Left lung (tissue), 10 donors: ENCODE data around the gene CTIF. TPM values are rescaled to one million over a fixed set of nuclear protein-coding genes. Genes with fewer than 3 reads are reported as not detected.
A peak's percentile ranks its signal among the peaks of the same experiment; 100 is the strongest.

Experiments used
- ATAC-seq: fragments of 200-7000 bp; cut with Tn5 transposase; one replicate; pipeline ENCODE4 v1.9.1; 2020; ENCODE audit warnings: moderate library complexity
- DNase-seq, 4 donors: peaks; one replicate each; pipeline ENCODE4 v3.0.0-alpha.2; 2013 to 2020
- H3K27ac ChIP-seq, 2 donors: fragments of 200-600 bp; sonication (generic) in 1 of 2; one replicate each; pipeline versions ENCODE4 v1.5.0 to v1.8.0; 2020 to 2021
- H3K27me3 ChIP-seq, 2 donors: fragments of 200-600 bp; sonication (generic) in 1 of 2; one replicate each; pipeline versions ENCODE4 v1.5.0 to v1.8.0; 2020 to 2021
- H3K36me3 ChIP-seq, 2 donors: fragments of 200-600 bp; sonication (generic) in 1 of 2; one replicate each; pipeline versions ENCODE4 v1.5.0 to v1.8.0; 2020 to 2021
- H3K4me1 ChIP-seq, 2 donors: fragments of 200-600 bp; one replicate each; pipeline ENCODE4 v1.8.0; 2021
- H3K4me3 ChIP-seq, 2 donors: fragments of 200-600 bp; sonication (generic) in 1 of 2; one replicate each; pipeline versions ENCODE4 v1.5.0 to v1.8.0; 2020 to 2021; ENCODE audit warnings: mild to moderate bottlenecking in 1 of 2
- H3K9me3 ChIP-seq, 2 donors: fragments of 200-600 bp; sonication (generic) in 1 of 2; one replicate each; pipeline versions ENCODE4 v1.5.0 to v1.8.0; 2020 to 2021
- intact Hi-C, 2 donors: fragments of 100-400 bp; cut with DNase I; formaldehyde crosslinking; loops; one replicate each; pipeline versions ENCODE4 v1.11.2 to v1.14.2; 2022
- polyA plus RNA-seq, 6 donors: library from polyadenylated mRNA; unstranded; fragments of 120-200 nt; gene quantifications; one replicate each; pipeline ENCODE4 v1.2.1, GENCODE V29; 2013; ENCODE audit not compliant: insufficient read length in 6 of 6
- total RNA-seq, 2 donors: library from RNA; stranded (reverse); fragmentation: NEBNext Ultra II Directional; extraction: Animal tissue kit (Norgen Biotek cat#: 25700); gene quantifications; one replicate each; pipeline ENCODE4 v1.2.1, GENCODE V29; 2021
- TF ChIP-seq, protein P1 (sequence below), 2 donors: fragments of 200-600 bp; sonication (generic) in 1 of 2; IDR thresholded peaks; one replicate each; pipeline versions ENCODE4 v1.5.0 to v1.8.0; 2021; ENCODE audit warnings: antibody characterized with exemption in 2 of 2
- donor health status: DM: no; HTN: yes; CAD: no.
- donor health status: DM: no; HTN: no; CAD: no.

Gene CTIF
- total and polyA plus RNA-seq, 8 donors: 24.9 to 46.1 (median 34.9) TPM

DNA sequence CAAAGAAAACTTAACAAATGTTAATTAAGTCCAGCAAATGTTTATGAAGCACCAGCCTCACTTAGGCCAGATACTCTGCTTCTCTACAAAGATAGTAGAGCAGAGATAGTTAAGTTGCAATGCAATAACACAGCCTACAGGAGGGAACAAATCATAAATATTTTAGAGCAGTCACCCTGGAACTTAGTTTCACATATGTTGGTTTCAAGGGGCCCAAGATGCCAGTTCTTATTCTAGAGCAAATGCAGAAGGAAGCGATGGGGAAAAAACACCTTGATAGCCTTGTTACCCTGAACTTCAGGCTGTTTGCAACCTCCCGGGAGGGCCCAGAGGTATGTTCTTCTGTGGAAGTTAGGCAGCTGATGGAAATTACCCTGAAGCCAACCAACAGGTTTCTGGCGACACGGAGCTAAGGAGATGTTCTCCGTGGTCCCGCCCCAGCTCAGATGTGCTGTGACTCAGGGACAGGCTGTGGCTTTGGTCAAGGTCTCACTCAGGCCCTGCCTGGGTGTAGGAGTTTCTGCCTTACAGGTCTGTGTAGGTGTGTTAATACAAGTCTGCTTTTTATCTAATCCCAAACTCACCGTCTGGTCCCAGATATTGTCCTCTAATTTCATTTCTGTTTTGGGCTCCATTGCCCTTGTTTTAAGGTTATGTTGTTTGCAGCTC lies 3.8 kb downstream of the CTIF start:
- TF ChIP-seq, protein P1, sequence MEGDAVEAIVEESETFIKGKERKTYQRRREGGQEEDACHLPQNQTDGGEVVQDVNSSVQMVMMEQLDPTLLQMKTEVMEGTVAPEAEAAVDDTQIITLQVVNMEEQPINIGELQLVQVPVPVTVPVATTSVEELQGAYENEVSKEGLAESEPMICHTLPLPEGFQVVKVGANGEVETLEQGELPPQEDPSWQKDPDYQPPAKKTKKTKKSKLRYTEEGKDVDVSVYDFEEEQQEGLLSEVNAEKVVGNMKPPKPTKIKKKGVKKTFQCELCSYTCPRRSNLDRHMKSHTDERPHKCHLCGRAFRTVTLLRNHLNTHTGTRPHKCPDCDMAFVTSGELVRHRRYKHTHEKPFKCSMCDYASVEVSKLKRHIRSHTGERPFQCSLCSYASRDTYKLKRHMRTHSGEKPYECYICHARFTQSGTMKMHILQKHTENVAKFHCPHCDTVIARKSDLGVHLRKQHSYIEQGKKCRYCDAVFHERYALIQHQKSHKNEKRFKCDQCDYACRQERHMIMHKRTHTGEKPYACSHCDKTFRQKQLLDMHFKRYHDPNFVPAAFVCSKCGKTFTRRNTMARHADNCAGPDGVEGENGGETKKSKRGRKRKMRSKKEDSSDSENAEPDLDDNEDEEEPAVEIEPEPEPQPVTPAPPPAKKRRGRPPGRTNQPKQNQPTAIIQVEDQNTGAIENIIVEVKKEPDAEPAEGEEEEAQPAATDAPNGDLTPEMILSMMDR (IDR thresholded peaks at IDR 0.05): no peak
- peaks cover 21 to 25% of the 10 kb centered on the region in 2 donors for H3K4me1 ChIP-seq
- no peak overlapping the region for H3K4me3 ChIP-seq
- H3K27ac ChIP-seq: no peak overlapping the region
- no peak for DNase-seq
- peaks cover 0 to 5% of the 10 kb centered on the region in 2 donors for H3K27me3 ChIP-seq
- ATAC-seq: no peak
- no peaks in the 10 kb centered on the region for H3K36me3 ChIP-seq
- H3K9me3 ChIP-seq: no peaks in the 10 kb centered on the region
- intact Hi-C loops: no loop called here

DNA sequence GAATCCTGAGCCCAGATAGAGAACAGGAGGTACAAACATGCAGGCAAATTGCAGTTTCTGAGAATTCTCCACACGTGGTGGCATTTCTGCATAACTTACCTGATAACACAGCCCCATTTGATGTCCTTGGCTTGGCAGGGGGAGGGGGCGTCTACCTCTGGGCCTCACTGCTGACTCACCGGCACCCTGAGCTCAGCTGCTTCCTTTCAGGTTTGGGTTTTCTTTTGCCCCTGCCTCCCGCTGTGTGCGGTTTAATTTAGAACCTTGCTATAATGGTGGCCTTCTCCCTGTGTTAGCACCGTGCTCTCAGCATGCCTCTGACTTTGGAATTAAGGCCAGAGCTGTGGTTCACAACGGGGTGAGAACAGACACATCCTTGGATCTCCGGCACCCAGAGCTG lies 4.4 kb downstream of the CTIF start:
- TF ChIP-seq, protein P1 (IDR thresholded peaks at IDR 0.05): no peak
- H3K27me3 ChIP-seq: peaks cover 0 to 5% of the 10 kb centered on the region in 2 donors
- H3K9me3 ChIP-seq: no peaks in the 10 kb centered on the region
- H3K27ac ChIP-seq: no peak overlapping the region
- peaks cover 20 to 31% of the 10 kb centered on the region in 2 donors for H3K4me1 ChIP-seq
- no peaks in the 10 kb centered on the region for H3K36me3 ChIP-seq
- ATAC-seq (no peak), DNase-seq (no peak)
- H3K4me3 ChIP-seq: no peak overlapping the region
- intact Hi-C loops: no loop called here

DNA sequence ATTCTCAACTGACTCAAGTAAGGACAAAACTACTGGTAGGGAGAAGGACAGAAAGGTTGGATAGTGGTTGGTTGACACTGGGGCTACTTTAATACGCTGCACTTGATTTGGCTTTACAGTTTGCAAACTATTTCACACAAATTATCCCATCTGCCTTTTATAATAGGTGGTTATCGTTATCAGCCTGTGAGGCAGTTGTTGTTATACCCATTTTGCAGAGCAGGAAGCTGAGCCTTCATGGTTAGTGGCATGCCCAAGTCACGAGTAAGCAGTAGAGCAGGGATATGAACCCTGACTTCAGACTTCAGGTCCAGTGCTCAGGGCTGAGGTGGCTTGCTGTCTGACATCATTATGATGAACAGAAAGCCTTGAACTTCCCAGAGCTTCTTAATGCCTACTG lies 5.3 kb downstream of the CTIF start:
- DNase-seq (no peak), ATAC-seq (no peak)
- TF ChIP-seq, protein P1 (IDR thresholded peaks at IDR 0.05): no peak
- Histone ChIP-seq H3K4me1 (peaks cover 15 to 36% of the 10 kb centered on the region in 2 donors), H3K9me3 (no peaks in the 10 kb centered on the region), H3K27ac (no peak overlapping the region), H3K36me3 (no peaks in the 10 kb centered on the region), H3K27me3 (peaks cover 0 to 5% of the 10 kb centered on the region in 2 donors), H3K4me3 (no peak overlapping the region)
- intact Hi-C loops: no loop called here

DNA sequence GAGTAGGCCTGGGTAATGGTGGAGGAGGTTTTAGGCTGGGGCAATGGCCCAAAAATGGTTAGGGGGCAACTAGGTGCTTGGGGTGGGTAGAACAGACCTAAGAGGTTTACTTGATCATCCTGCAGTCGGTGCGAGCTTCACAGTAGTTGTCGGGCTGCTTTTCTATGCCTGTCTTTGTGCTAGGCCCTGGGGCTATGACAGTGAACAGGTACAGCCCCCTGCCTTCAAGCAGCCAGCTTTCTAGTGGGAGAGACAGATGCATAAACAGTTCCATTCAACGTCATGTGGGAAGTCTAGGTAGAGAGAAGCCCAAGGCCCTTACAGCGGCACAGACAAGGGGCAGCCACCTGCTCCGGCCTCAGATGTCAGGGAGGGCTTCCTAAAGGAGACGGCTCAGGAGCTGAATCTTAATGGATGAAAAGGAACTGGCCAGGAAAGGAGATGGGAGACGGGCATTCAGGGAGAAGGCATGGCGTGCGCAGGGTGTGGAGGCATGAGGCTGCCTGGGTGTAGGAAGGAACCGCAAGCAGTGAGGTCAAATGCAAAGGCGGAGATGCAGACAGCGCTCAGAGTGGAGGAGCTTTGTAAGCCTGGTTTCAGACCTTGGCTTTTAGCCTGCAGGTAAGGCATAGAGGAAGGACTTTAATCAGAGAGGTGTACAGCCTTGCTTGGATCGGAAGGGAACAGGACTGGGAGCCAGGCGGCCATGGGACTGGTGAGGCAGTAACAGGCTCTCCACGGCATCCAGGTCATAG lies 6.0 kb downstream of the CTIF start:
- Histone ChIP-seq H3K4me3 (no peak overlapping the region), H3K27me3 (peaks cover 0 to 2% of the 10 kb centered on the region in 2 donors), H3K27ac (no peak overlapping the region), H3K36me3 (no peaks in the 10 kb centered on the region), H3K9me3 (no peaks in the 10 kb centered on the region), H3K4me1 (peaks cover 15 to 36% of the 10 kb centered on the region in 2 donors)
- ATAC-seq (no peak), DNase-seq (no peak)
- intact Hi-C loops: no loop called here
- TF ChIP-seq, protein P1 (IDR thresholded peaks at IDR 0.05): no peak

DNA sequence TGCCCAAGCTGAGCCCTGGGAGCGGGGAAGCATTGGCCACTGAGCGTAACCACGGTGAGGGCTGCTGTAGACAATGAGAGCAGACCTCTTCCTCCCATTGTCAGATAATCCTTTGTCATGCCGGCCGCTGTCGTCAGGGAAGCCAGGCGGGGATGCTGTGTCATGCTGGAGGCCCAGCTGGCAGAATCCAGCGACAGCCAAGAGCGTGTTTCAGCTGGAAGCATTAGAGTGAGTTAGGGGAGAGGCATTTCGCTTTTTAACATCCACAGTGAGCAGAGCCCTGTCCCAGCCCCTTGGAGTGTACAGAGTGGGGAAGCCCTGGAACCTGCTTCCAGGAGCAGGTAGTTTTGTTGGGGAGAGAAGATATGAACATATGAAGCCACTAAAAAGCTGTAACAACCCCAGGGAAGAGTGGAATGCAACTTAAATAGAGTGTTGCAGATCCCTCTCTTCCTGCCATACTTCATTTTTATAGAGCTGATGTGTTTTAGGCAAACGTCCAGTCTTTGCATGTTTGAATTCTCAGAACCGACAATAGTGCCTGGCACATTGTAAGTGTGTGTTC lies 7.0 kb downstream of the CTIF start:
- intact Hi-C loops: no loop called here
- DNase-seq: peak; percentile 49 to 81 (median 70)

More for the DNA sequence above, 7.0 kb downstream of the CTIF start:
- H3K27me3 ChIP-seq: no peaks in the 10 kb centered on the region
- H3K4me3 ChIP-seq: no peak overlapping the region
- H3K4me1 ChIP-seq: peaks cover 15 to 36% of the 10 kb centered on the region in 2 donors
- H3K27ac ChIP-seq: no peak overlapping the region
- H3K9me3 ChIP-seq: no peaks in the 10 kb centered on the region
- H3K36me3 ChIP-seq: no peaks in the 10 kb centered on the region
- TF ChIP-seq, protein P1 (IDR thresholded peaks at IDR 0.05): no peak
- ATAC-seq: peak; percentile 1
